IPS-15b (cell line): ENCODE data around the gene FAM13A.

Source experiments
- H3K27me3 ChIP-seq: one replicate; pipeline ENCODE4 v1.6.1; 2013; ENCODE audit warnings: low read length; ENCODE audit not compliant: control insufficient read depth, insufficient read depth
- H3K36me3 ChIP-seq: one replicate; pipeline ENCODE4 v1.6.1; 2013; ENCODE audit warnings: low read length; ENCODE audit not compliant: control insufficient read depth, insufficient read depth
- H3K4me1 ChIP-seq: one replicate; pipeline ENCODE4 v1.6.1; 2013; ENCODE audit warnings: mild to moderate bottlenecking, low read length; ENCODE audit not compliant: control insufficient read depth, insufficient read depth
- H3K4me3 ChIP-seq: one replicate; pipeline ENCODE4 v1.5.1; 2013; ENCODE audit warnings: low read depth, low read length
- H3K9ac ChIP-seq: one replicate; pipeline ENCODE4 v1.6.1; 2013; ENCODE audit warnings: low read depth, mild to moderate bottlenecking, low read length
- H3K9me3 ChIP-seq: one replicate; pipeline ENCODE4 v1.6.1; 2013; ENCODE audit warnings: mild to moderate bottlenecking, low read length; ENCODE audit not compliant: control insufficient read depth, insufficient read depth

FAM13A gene

DNA sequence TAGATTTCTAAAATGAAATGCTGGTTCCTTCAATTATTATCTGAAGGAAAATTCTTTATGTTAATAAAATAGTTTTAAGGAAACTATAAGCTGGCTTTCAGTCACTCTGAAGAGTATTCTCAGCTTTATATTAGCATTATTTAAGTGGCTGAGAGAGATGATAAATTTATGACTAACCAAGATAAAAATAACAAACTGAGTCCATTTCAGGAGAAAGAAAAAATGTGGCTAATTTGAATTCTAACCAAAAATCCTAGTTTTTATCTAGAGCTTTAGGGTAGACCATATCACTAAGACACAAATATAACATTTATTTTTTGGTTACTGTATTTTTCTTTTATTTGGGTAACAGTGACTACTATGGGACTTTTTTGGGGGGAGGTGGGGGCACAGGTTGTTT lies 299.9 kb downstream of the FAM13A start:
- no peaks in the 10 kb centered on the region for H3K36me3 ChIP-seq
- no peak overlapping the region for H3K4me3 ChIP-seq
- no peak overlapping the region for H3K9ac ChIP-seq
- H3K9me3 ChIP-seq: no peaks in the 10 kb centered on the region
- no peaks in the 10 kb centered on the region for H3K27me3 ChIP-seq
- peaks cover 3% of the 10 kb centered on the region for H3K4me1 ChIP-seq

DNA sequence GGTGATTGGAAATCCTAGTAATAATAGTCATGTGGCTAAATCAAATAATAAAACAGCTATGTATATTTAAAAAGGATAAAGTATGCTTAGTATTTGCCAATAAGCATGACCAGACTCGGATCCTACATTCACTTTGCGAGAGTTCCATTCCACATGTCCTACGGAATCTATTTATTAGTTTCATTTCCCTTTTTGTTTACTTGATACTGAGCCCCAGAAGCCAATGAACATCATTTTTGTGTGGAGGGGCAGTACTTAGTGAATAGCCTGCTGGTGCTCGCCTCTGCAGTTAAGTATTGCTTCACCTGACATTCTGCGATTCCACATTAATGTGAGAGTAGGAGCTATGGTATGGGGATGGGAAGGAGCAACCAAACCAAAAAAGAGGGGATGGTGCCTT lies 300.8 kb downstream of the FAM13A start:
- no peaks in the 10 kb centered on the region for H3K9me3 ChIP-seq
- no peaks in the 10 kb centered on the region for H3K36me3 ChIP-seq
- H3K4me3 ChIP-seq: no peak overlapping the region
- no peak overlapping the region for H3K9ac ChIP-seq
- no peaks in the 10 kb centered on the region for H3K27me3 ChIP-seq
- H3K4me1 ChIP-seq: peaks cover 3% of the 10 kb centered on the region

- H3K36me3 ChIP-seq: no peaks in the 10 kb centered on the region
Measured at GRCh38 chr4:88755454-88755853, 301.5 kb downstream of the FAM13A start.

DNA sequence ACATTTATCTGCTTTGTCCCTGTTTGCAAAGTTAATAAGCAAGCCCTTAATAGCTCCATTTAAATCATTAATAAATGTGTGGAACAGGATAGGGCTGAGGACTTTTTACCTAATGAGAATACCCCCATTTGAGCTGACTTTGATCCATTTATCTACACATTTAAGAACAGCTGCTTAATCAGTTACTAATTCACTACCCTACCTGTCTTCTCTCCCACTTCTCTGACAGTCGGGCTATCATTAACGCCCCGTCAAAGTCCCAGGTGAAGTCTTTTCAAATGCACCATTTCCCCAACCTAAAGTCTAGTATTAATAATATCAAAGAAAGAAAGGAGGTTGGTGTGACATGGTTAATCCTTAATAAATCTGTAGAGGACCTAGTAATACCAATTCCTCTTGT lies 302.2 kb downstream of the FAM13A start:
- peaks cover 3% of the 10 kb centered on the region for H3K36me3 ChIP-seq
- no peak overlapping the region for H3K4me3 ChIP-seq
- H3K4me1 ChIP-seq: no peaks in the 10 kb centered on the region
- no peak overlapping the region for H3K9ac ChIP-seq
- H3K27me3 ChIP-seq: no peaks in the 10 kb centered on the region
- H3K9me3 ChIP-seq: no peaks in the 10 kb centered on the region

More at GRCh38 chr4:88755454-88755853, 301.5 kb downstream of the FAM13A start:
- Histone ChIP-seq H3K9me3 (no peaks in the 10 kb centered on the region), H3K4me3 (no peak overlapping the region), H3K4me1 (no peaks in the 10 kb centered on the region), H3K27me3 (no peaks in the 10 kb centered on the region), H3K9ac (no peak overlapping the region)

GRCh38 chr4:88753658-88754571 lies 303.1 kb downstream of the FAM13A start:
- Histone ChIP-seq H3K27me3 (no peaks in the 10 kb centered on the region), H3K9ac (no peak overlapping the region), H3K36me3 (peaks cover 3% of the 10 kb centered on the region), H3K4me1 (no peaks in the 10 kb centered on the region), H3K4me3 (no peak overlapping the region), H3K9me3 (no peaks in the 10 kb centered on the region)

GRCh38 chr4:88752754-88753153 lies 304.2 kb downstream of the FAM13A start:
- H3K4me3 ChIP-seq: no peak overlapping the region
- no peaks in the 10 kb centered on the region for H3K27me3 ChIP-seq
- no peaks in the 10 kb centered on the region for H3K9me3 ChIP-seq
- peaks cover 3% of the 10 kb centered on the region for H3K36me3 ChIP-seq
- H3K9ac ChIP-seq: no peak overlapping the region
- no peaks in the 10 kb centered on the region for H3K4me1 ChIP-seq

DNA sequence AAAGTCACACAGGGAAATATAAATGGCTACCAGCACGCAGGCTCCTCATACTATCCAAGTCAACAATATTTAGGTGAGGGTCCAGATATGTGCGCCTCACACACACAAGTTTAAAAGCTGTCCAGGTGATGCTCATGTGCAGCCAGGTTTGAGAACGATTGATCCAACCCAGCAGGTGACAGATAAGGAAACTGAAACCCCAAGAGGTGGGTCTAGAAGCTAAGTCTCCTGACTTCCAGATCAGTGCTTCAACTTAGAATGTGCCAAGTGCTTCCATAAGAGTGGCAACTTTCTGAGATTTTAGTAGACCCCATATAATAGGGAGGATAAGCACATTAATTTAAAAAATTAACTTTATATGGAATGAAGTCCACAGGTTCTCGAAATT lies 304.9 kb downstream of the FAM13A start:
- H3K9me3 ChIP-seq: no peaks in the 10 kb centered on the region
- H3K4me1 ChIP-seq: no peaks in the 10 kb centered on the region
- peaks cover 3% of the 10 kb centered on the region for H3K36me3 ChIP-seq
- H3K9ac ChIP-seq: no peak overlapping the region
- H3K27me3 ChIP-seq: no peaks in the 10 kb centered on the region
- H3K4me3 ChIP-seq: no peak overlapping the region

- H3K4me1 ChIP-seq: no peaks in the 10 kb centered on the region
- no peak overlapping the region for H3K4me3 ChIP-seq
- H3K27me3 ChIP-seq: no peaks in the 10 kb centered on the region
- H3K36me3 ChIP-seq: peaks cover 3% of the 10 kb centered on the region
- no peak overlapping the region for H3K9ac ChIP-seq
- H3K9me3 ChIP-seq: no peaks in the 10 kb centered on the region
Measured at GRCh38 chr4:88751258-88752075, 305.5 kb downstream of the FAM13A start.

GRCh38 chr4:88750369-88750768 lies 306.6 kb downstream of the FAM13A start:
- Histone ChIP-seq H3K4me1 (no peaks in the 10 kb centered on the region), H3K9ac (no peak overlapping the region), H3K27me3 (no peaks in the 10 kb centered on the region), H3K4me3 (no peak overlapping the region), H3K9me3 (no peaks in the 10 kb centered on the region), H3K36me3 (peaks cover 3% of the 10 kb centered on the region)

- no peaks in the 10 kb centered on the region for H3K27me3 ChIP-seq
- H3K9ac ChIP-seq: no peak overlapping the region
- H3K36me3 ChIP-seq: peaks cover 3% of the 10 kb centered on the region
- no peaks in the 10 kb centered on the region for H3K9me3 ChIP-seq
- no peaks in the 10 kb centered on the region for H3K4me1 ChIP-seq
- H3K4me3 ChIP-seq: no peak overlapping the region
Measured at GRCh38 chr4:88747351-88747750, 309.6 kb downstream of the FAM13A start.

GRCh38 chr4:88746206-88746605 lies 310.8 kb downstream of the FAM13A start:
- Histone ChIP-seq H3K9ac (no peak overlapping the region), H3K4me3 (no peak overlapping the region), H3K4me1 (no peaks in the 10 kb centered on the region), H3K36me3 (peaks cover 3% of the 10 kb centered on the region), H3K9me3 (no peaks in the 10 kb centered on the region), H3K27me3 (no peaks in the 10 kb centered on the region)
